IgD-negative memory B cell (primary cell): ENCODE data around the gene CNDP1. TPM values are rescaled to one million over a fixed set of nuclear protein-coding genes. Genes with fewer than 3 reads are reported as not detected.
A peak's percentile ranks its signal among the peaks of the same experiment; 100 is the strongest.
"Not testable (repeated sequence)": the region's sequence is repeated elsewhere in the genome, so short reads cannot be mapped to it uniquely, and the experiment has no call there.

Experiments
- H3K27ac Mint-ChIP-seq, 3 donors: one replicate each; pipeline ENCODE4 v1.8.0; 2020 to 2022; ENCODE audit warnings: mild to moderate bottlenecking in 3 of 3, mixed read lengths in 3 of 3, moderate library complexity in 1 of 3
- H3K27me3 Mint-ChIP-seq: one replicate; pipeline ENCODE4 v1.8.0; 2021; ENCODE audit warnings: mixed read lengths
- H3K36me3 Mint-ChIP-seq: one replicate; pipeline ENCODE4 v1.8.0; 2020; ENCODE audit warnings: mild to moderate bottlenecking, mixed read lengths
- H3K4me1 Mint-ChIP-seq, 3 donors: one replicate each; pipeline ENCODE4 v1.8.0; 2020 to 2022; ENCODE audit warnings: mixed read lengths in 3 of 3, mild to moderate bottlenecking in 1 of 3
- H3K4me3 Mint-ChIP-seq, 4 donors: one replicate each; pipeline ENCODE4 v1.8.0; 2020 to 2022; ENCODE audit warnings: mild to moderate bottlenecking in 4 of 4, mixed read lengths in 4 of 4, moderate library complexity in 3 of 4
- H3K9me3 Mint-ChIP-seq, 3 donors: one replicate each; pipeline ENCODE4 v1.8.0; 2020 to 2021; ENCODE audit warnings: mixed read lengths in 3 of 3, mild to moderate bottlenecking in 1 of 3
- polyA plus RNA-seq: library from polyadenylated mRNA; unstranded; fragments of 300-500 nt; fragmentation: Illumina TruSeq; gene quantifications from one replicate; pipeline ENCODE4 v1.2.3, GENCODE V29; 2021

CNDP1 gene
- polyA plus RNA-seq, 1 donor from 2014 or later = not detected

DNA sequence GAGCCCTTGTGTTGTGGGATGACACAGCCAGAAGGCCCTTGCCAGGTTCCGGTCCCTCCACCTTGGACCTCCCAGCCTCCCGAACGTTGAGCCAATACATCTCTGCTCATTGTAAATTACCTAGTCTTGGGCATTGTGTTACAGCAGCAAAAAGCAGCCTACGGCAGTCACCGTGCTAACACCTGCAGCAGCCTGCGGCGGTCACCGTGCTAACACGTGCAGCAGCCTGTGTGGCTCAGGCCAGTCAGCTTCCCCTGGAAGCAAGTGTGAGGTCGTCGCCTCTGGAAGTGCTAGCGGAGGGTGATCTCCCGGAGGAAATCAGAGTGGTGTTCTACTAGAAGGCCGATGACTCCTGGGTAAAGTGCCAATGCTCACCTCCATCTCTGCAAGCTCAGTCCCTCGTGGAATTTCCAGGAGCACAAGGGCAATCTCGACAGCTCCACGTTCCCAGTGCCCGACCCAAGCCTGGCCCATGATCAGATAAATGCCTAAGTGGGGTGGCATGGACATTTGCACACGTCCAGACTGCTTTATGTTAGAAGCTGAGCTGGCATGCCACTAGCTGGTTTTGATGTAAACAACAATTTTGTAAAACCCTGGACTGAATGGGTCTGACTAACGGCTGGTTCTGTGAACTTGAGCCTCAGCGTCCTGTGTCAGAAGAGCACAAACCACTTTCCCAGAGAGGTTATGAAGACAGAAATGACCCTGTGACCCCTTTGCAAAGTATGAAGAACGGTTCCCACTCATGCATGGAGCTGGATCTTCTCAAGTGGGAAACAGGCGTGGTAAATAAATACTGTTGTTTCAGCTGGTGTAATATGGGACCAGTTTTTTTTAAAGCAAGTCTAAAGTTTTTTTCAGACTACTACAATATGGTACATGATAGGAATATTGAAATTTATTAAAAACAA lies 11.4 kb upstream of the CNDP1 start:
- H3K9me3 Mint-ChIP-seq = no peaks in the 10 kb centered on the region
- H3K36me3 Mint-ChIP-seq = peaks cover 20% of the 10 kb centered on the region
- H3K27ac Mint-ChIP-seq = no peak overlapping the region
- no peaks in the 10 kb centered on the region for H3K27me3 Mint-ChIP-seq
- peak overlapping the region in 1 of 4 donors; percentile 8 for H3K4me3 Mint-ChIP-seq
- no peaks in the 10 kb centered on the region for H3K4me1 Mint-ChIP-seq

DNA sequence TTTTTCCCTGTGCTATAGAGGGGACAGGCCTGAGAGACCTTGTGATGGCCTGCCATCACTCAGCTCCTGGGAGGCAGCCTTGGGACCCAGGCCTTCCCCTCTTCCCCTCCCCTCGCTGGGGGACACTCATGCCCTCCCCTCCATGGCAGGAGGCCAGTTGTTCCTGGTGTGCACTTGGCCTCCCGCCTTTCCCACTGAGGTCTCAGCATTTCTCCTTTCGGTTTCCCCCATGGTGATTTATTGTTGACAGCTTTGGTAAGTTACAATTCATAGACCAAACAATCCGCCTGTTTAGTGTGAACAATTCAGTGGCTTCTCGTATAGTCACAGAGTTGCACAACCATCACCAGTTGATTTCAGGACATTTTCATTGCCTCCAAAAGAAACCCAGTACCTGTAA lies 10.2 kb upstream of the CNDP1 start:
- Mint-ChIP-seq H3K27me3 (no peaks in the 10 kb centered on the region), H3K36me3 (peaks cover 20% of the 10 kb centered on the region), H3K4me1 (peaks cover 0 to 3% (median 0%) of the 10 kb centered on the region in 3 donors), H3K9me3 (no peaks in the 10 kb centered on the region), H3K27ac (no peak overlapping the region), H3K4me3 (no peak overlapping the region)

DNA sequence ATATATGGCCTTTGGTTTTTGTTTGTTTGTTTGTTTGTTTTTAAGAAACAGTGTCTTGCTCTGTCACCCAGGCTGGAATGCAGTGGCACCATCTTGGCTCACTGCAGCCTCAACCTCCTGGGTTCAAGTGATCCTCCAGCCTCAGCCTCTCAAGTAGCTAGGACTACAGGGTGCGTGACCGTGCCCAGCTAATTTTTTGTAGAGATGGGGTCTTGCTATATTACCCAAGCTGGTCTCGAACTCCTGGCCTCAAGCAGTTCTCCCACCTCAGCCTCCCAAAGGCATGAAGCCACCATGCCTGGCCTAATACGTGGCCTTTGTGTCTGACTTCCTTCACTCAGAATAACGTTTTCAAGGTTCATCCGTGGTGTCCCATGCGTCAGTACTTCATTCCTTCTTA lies 9.4 kb upstream of the CNDP1 start:
- peaks cover 13% of the 10 kb centered on the region for H3K36me3 Mint-ChIP-seq
- H3K27ac Mint-ChIP-seq, H3K9me3 Mint-ChIP-seq, H3K4me1 Mint-ChIP-seq, H3K4me3 Mint-ChIP-seq, H3K27me3 Mint-ChIP-seq: not testable (repeated sequence)

DNA sequence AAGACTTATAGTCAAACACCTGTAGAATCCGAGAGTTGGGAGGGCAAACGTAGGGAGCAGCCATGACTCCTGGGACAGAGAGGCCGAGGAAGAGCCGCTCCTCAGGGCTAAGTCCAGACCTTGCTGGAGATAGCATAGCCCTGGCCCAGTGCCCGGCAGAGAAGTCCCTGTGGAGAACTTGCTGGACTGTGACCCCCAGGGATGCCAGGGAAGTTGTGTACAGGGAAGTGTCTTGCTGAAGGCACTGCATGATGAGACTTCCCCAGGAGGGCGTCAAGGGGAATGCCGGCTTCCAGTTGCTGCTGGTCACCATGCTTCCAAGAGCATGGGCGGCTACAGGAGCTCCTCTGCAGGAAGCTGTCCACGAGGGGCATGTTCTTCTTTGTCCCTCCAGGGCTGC lies 8.6 kb upstream of the CNDP1 start:
- Mint-ChIP-seq H3K27ac (no peak overlapping the region), H3K4me1 (peaks cover 0 to 3% (median 3%) of the 10 kb centered on the region in 3 donors), H3K27me3 (no peaks in the 10 kb centered on the region), H3K36me3 (peaks cover 13% of the 10 kb centered on the region), H3K9me3 (no peaks in the 10 kb centered on the region), H3K4me3 (no peak overlapping the region)

DNA sequence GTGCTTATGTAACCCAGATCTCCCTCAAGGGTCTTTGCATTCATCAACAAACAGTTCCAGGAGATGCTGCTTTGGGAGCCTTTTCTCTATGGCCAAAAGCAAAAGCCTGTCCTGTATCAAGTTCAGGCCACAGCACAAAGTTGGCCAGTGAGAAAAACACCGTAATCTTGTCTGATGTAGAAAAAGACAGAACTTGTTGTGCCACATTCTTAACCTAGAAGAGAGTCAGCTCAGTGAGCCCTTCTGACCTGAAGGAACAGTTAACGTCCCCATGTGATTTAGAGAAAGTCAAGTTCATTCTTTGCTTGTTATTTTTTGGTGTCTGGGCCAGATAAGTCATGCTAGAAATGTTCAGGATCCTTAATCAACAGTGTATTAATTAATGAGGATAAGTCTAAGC lies 7.8 kb upstream of the CNDP1 start:
- Mint-ChIP-seq H3K9me3 (no peaks in the 10 kb centered on the region), H3K27me3 (no peaks in the 10 kb centered on the region), H3K36me3 (peaks cover 7% of the 10 kb centered on the region), H3K27ac (no peak overlapping the region), H3K4me1 (peaks cover 0 to 3% (median 3%) of the 10 kb centered on the region in 3 donors), H3K4me3 (no peak overlapping the region)

DNA sequence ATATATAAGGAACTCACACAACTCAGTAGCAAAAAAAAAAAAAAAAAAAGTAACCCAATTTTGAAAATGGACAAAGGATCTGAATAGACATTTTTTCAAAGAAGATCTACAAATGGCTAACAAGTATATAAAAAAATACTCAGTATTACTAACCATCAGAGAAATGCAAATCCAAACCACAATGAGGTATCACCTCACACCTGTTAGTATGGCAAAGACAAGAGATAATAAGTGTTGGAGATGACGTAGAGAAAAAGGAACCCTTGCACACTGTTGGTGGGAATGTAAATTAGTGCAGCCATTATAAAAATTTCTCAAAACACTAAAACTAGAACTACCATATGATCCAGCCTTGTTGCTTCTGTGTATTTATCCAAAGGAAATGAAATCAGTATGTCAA lies 5.8 kb upstream of the CNDP1 start:
- no peak overlapping the region for H3K4me3 Mint-ChIP-seq
- H3K27me3 Mint-ChIP-seq = peaks cover under 1% of the 10 kb centered on the region
- H3K4me1 Mint-ChIP-seq = peaks cover 0 to 3% (median 3%) of the 10 kb centered on the region in 3 donors
- peaks cover 2% of the 10 kb centered on the region for H3K36me3 Mint-ChIP-seq
- no peak overlapping the region for H3K27ac Mint-ChIP-seq
- no peaks in the 10 kb centered on the region for H3K9me3 Mint-ChIP-seq

DNA sequence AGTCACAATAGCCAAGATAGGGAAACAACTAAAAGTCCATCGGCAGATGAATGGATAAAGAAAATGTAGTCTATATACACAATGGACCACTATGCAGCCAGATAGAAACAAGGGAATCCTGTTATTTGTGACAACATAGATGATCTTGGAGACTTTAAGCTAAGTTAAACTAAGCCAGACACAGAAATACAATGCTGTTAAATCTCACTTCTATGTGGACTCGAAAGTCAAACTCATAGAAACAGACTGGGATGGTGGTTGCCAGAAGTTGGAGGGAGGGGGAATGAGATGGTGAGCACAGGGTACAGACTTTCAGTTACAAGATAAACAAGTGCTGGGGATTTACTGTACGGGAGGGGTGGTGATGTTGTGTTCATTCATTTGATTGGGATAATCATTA lies 5.4 kb upstream of the CNDP1 start:
- Mint-ChIP-seq H3K27ac (no peak overlapping the region), H3K36me3 (no peaks in the 10 kb centered on the region), H3K4me3 (no peak overlapping the region), H3K9me3 (no peaks in the 10 kb centered on the region), H3K27me3 (peaks cover 1% of the 10 kb centered on the region), H3K4me1 (peaks cover 0 to 3% (median 3%) of the 10 kb centered on the region in 3 donors)

DNA sequence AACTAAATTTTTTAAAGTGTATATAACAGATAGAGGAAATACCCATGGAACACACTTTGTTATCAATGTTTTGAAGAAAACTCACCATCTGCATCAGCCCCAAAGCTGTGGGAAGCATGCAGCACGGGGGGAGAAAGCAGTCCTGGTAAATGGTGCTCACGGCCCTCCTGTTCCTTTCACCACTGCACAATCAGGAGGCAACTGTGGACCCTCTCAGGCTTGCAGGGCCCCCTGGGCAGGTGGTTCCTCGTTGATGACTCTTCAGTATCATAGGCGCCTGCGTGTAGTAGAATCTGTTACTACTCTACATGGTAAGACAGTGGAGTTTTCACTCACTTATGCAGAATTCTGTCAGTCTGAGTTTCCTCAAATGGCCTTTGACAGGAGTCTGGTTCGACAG lies 4.9 kb upstream of the CNDP1 start:
- H3K4me3 Mint-ChIP-seq = no peak overlapping the region
- no peak overlapping the region for H3K27ac Mint-ChIP-seq
- H3K27me3 Mint-ChIP-seq = peaks cover 1% of the 10 kb centered on the region
- no peaks in the 10 kb centered on the region for H3K36me3 Mint-ChIP-seq
- H3K9me3 Mint-ChIP-seq = no peaks in the 10 kb centered on the region
- H3K4me1 Mint-ChIP-seq = peaks cover 0 to 3% (median 3%) of the 10 kb centered on the region in 3 donors

DNA sequence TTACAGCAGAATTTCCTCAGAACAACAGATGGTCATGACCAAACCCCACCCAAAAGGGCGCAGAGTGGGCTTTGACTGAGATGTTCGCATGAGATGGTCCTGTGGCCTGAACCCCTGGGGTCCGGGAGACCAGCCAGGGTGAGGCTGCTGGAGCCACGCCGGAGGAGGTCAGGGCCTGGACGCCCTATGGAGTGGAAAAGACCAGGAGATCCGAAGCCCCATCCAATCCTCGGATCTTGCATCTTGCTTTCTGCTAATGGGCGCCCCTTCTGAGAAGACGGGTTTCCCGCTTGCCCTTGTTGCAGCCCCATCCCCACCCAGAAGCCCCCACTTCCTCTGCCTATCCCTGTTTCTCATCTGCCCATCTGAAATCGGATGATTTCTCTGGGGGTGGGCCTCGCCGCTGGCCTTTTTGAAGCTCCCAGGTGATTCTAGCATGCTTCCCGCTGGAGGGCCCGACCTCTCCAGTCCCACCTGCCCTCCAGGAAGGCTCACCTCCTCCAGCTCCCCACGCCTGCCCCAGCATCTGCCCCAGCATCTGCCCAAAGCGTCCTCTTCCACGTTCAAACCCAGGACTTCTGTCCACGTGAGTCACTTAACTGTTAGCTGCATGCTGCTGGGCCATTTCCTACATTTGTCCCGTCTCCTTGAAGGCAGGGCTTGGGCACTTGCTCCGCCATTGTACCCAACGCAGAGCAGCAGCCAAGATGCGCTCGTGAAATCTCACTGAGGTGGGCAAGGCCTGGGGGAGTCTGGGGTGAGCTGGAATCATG lies 4.3 kb upstream of the CNDP1 start:
- no peak overlapping the region for H3K4me3 Mint-ChIP-seq
- H3K4me1 Mint-ChIP-seq = peaks cover 0 to 3% (median 3%) of the 10 kb centered on the region in 3 donors
- H3K27me3 Mint-ChIP-seq = peaks cover 1% of the 10 kb centered on the region
- H3K36me3 Mint-ChIP-seq = no peaks in the 10 kb centered on the region
- peak overlapping the region in 1 of 3 donors; percentile 29 for H3K27ac Mint-ChIP-seq
- H3K9me3 Mint-ChIP-seq = no peaks in the 10 kb centered on the region

DNA sequence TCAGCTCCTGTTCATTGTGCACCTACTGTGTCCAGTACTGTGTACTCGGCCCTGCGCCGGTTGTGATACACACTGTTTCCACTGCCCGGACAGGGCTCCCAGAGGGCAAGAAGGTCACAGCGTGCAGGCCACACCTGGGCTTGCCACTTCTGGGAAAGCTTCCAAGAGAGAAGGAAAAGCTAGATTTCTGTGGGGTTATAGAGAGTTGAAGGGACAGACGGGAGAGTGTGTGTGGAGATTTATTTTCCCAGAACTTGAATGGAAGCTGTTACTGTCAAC lies 3.8 kb upstream of the CNDP1 start:
- peaks cover 1% of the 10 kb centered on the region for H3K27me3 Mint-ChIP-seq
- H3K4me1 Mint-ChIP-seq = peaks cover 0 to 3% (median 3%) of the 10 kb centered on the region in 3 donors
- H3K27ac Mint-ChIP-seq = peak overlapping the region in 1 of 3 donors; percentile 92
- H3K9me3 Mint-ChIP-seq = no peaks in the 10 kb centered on the region
- H3K4me3 Mint-ChIP-seq = no peak overlapping the region
- no peaks in the 10 kb centered on the region for H3K36me3 Mint-ChIP-seq

DNA sequence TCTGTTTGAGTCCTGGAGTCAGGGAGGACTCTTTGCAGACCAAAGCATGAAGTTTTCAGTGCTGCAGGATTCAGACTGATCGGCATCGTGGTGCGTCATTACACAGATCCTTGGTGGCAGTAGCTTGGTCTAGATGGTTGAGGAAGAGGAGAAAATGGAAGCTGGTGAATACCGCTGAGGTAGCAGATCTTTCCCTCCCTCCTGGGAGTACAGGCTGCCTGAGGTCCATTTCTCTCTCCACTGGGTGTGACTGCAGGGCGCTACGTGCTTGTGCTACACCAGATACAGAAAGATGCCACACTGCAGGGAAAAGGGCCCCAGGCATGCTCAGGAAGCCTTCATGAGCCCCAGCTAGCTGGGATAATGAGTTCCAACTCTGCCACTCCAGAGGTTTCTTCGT lies 3.3 kb upstream of the CNDP1 start:
- Mint-ChIP-seq H3K9me3 (no peaks in the 10 kb centered on the region), H3K4me1 (peaks cover 0 to 3% (median 3%) of the 10 kb centered on the region in 3 donors), H3K36me3 (no peaks in the 10 kb centered on the region), H3K27me3 (peaks cover 1% of the 10 kb centered on the region), H3K27ac (peak overlapping the region in 1 of 3 donors; percentile 92), H3K4me3 (no peak overlapping the region)

DNA sequence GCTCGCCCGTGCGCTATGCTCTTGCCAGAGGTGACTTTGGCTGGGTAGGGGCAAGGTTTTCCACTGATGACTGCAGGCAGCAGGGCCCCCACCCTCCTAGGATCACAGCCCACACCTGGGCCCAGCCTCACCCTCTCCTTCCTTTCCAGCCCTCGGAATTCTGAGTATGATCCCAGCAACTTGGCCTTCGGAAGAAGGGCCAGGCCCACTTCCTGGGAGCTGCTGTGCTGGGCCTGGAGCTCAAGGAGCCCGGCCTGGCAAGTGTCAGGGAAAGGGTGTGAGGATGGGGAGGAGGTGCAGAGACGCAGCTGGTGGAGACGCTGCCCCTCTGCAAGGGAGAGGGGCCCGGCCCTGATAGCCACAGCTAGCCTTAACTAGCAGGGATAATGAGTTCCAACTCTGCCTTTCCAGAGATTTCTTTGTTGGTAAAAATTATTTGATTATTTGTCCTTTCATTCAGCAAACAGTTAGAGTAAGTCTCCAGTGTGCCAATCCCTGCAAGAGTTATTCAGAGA lies 1.7 kb upstream of the CNDP1 start:
- H3K27ac Mint-ChIP-seq = no peak overlapping the region
- H3K27me3 Mint-ChIP-seq = peaks cover 1% of the 10 kb centered on the region
- no peak overlapping the region for H3K4me3 Mint-ChIP-seq
- H3K9me3 Mint-ChIP-seq = no peaks in the 10 kb centered on the region
- H3K36me3 Mint-ChIP-seq = no peaks in the 10 kb centered on the region
- peaks cover 0 to 3% (median 3%) of the 10 kb centered on the region in 3 donors for H3K4me1 Mint-ChIP-seq

DNA sequence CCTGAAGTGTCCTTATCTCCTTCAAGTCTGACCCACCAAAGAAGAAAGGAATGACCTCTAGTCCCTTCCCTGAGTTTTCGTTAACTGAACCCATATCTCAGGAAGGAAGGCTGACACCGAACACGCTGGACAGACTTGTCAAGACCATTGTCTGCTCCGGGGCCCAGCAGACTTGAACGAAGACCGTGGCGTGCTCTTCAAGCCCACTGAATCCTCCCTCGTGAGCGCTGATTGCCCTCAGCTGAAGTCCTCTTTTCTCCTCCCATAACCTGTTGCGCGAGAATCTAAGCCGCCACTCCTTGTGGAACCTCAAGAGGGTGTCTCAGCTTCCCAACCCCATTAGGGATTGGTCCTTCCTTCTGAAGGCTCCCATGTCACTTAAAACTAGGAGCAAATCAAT lies 634 bp upstream of the CNDP1 start:
- Mint-ChIP-seq H3K27ac (peak overlapping the region in 2 of 3 donors; percentile 51 to 54), H3K27me3 (peaks cover 1% of the 10 kb centered on the region), H3K4me3 (no peak overlapping the region), H3K9me3 (no peaks in the 10 kb centered on the region), H3K4me1 (peaks cover 0 to 3% (median under 1%) of the 10 kb centered on the region in 3 donors), H3K36me3 (no peaks in the 10 kb centered on the region)

DNA sequence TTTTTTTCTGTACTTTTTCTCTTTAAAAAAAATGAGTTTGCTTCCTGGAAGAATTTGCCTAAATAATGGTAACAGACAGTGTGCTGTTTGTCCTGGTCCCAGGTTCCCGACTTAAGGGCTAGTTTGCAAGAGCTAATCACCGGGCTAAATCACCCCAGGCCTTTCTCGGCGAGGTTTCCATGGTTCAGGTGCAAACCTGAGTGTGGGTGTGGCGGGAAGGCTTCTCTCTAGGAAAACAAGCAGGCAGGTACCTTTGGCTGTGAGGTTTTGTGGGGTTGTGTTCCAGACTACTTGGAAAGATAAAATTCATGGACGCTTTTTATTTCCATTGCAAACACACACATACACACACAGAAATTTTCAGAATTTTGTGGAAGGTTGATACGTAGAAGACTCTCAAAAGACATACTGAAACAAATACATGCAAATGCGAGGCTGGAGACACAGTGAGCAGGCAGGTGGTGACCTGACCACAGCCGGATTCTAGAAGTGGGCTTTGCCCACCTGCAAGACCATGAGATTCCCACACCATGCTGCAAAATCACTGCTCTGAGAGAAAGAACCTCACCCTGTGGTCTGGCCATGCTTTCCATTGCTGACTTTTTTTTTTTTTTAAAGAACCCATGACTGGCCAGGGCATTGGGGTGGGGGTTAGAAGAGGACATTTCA lies 815 bp downstream of the CNDP1 start:
- Mint-ChIP-seq H3K4me1 (peaks cover 0 to 3% (median 0%) of the 10 kb centered on the region in 3 donors), H3K4me3 (peak overlapping the region in 1 of 4 donors; percentile 36), H3K27me3 (peaks cover 1% of the 10 kb centered on the region), H3K9me3 (no peaks in the 10 kb centered on the region), H3K36me3 (no peaks in the 10 kb centered on the region), H3K27ac (peak overlapping the region in 1 of 3 donors; percentile 57)

DNA sequence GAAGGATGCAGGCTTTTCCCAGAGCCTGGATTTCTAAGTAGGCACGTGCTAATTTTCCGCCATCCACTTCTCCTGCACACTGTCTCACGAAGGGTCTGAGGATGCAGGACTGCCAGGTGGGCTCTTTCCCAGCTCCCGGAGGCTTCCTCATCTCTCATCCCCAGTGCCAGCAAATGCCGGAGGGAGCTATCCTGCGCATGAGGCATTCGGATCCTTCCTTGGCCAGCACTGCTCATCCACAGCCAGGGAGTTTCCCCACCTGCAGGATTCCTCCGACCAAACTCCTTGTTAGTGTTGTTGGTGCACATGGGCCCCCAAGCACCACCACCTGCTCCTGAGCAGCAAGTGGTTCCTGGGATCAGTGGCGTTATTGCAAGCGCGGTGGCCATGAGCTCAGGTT lies 5.0 kb downstream of the CNDP1 start:
- H3K4me1 Mint-ChIP-seq = no peaks in the 10 kb centered on the region
- H3K9me3 Mint-ChIP-seq = no peaks in the 10 kb centered on the region
- H3K4me3 Mint-ChIP-seq = no peak overlapping the region
- H3K27ac Mint-ChIP-seq = no peak overlapping the region
- no peaks in the 10 kb centered on the region for H3K36me3 Mint-ChIP-seq
- peaks cover 2% of the 10 kb centered on the region for H3K27me3 Mint-ChIP-seq
